Duodenal mucosa (tissue), 2 donors: ENCODE measurements around the gene CUL5.

Experiments
- H3K27ac ChIP-seq: one replicate; pipeline ENCODE4 v1.7.0; 2013; ENCODE audit warnings: low read depth, low read length
- H3K27me3 ChIP-seq, 2 donors: one replicate each; pipeline ENCODE4 v1.7.0; 2013; ENCODE audit warnings: low read length in 2 of 2, control low read depth in 1 of 2; ENCODE audit not compliant: insufficient read depth in 2 of 2, control insufficient read depth in 1 of 2
- H3K36me3 ChIP-seq, 2 donors: one replicate each; pipeline ENCODE4 v1.7.0; 2013; ENCODE audit warnings: low read length in 2 of 2, control low read depth in 1 of 2; ENCODE audit not compliant: insufficient read depth in 2 of 2, control insufficient read depth in 1 of 2
- H3K4me1 ChIP-seq, 2 donors: one replicate each; pipeline ENCODE4 v1.7.0; 2013; ENCODE audit warnings: low read length in 2 of 2, control low read depth in 1 of 2; ENCODE audit not compliant: insufficient read depth in 2 of 2, control insufficient read depth in 1 of 2
- H3K4me3 ChIP-seq, 2 donors: one replicate each; pipeline ENCODE4 v1.7.0; 2013; ENCODE audit warnings: low read length in 2 of 2, low read depth in 1 of 2
- H3K9ac ChIP-seq, 2 donors: one replicate each; pipeline ENCODE4 v1.7.0; 2013; ENCODE audit warnings: low read length in 2 of 2, low read depth in 1 of 2
- H3K9me3 ChIP-seq, 2 donors: one replicate each; pipeline ENCODE4 v1.7.0; 2013; ENCODE audit warnings: low read length in 2 of 2, control low read depth in 1 of 2; ENCODE audit not compliant: control insufficient read depth in 1 of 2

Gene CUL5

GRCh38 chr11:108037211-108037610 is 28.5 kb downstream of the CUL5 start:
- Histone ChIP-seq H3K27ac (no peak overlapping the region), H3K27me3 (no peaks in the 10 kb centered on the region), H3K36me3 (peaks cover 15 to 31% of the 10 kb centered on the region in 2 donors), H3K4me3 (no peak overlapping the region), H3K4me1 (no peaks in the 10 kb centered on the region), H3K9me3 (no peaks in the 10 kb centered on the region), H3K9ac (no peak overlapping the region)

GRCh38 chr11:108037636-108038035 is 28.9 kb downstream of the CUL5 start:
- Histone ChIP-seq H3K36me3 (peaks cover 15 to 30% of the 10 kb centered on the region in 2 donors), H3K4me1 (no peaks in the 10 kb centered on the region), H3K9me3 (no peaks in the 10 kb centered on the region), H3K27ac (no peak overlapping the region), H3K4me3 (no peak overlapping the region), H3K27me3 (no peaks in the 10 kb centered on the region), H3K9ac (no peak overlapping the region)

GRCh38 chr11:108048269-108048668 is 39.6 kb downstream of the CUL5 start:
- no peaks in the 10 kb centered on the region for H3K9me3 ChIP-seq
- no peak overlapping the region for H3K4me3 ChIP-seq
- peaks cover 0 to 29% of the 10 kb centered on the region in 2 donors for H3K36me3 ChIP-seq
- H3K9ac ChIP-seq, result no peak overlapping the region
- H3K27ac ChIP-seq, result no peak overlapping the region
- H3K27me3 ChIP-seq, result no peaks in the 10 kb centered on the region
- H3K4me1 ChIP-seq, result no peaks in the 10 kb centered on the region

GRCh38 chr11:108062336-108062735 is 53.6 kb downstream of the CUL5 start:
- H3K4me1 ChIP-seq, result no peaks in the 10 kb centered on the region
- no peaks in the 10 kb centered on the region for H3K9me3 ChIP-seq
- peaks cover 3 to 29% of the 10 kb centered on the region in 2 donors for H3K36me3 ChIP-seq
- no peak overlapping the region for H3K9ac ChIP-seq
- H3K27me3 ChIP-seq, result no peaks in the 10 kb centered on the region
- no peak overlapping the region for H3K27ac ChIP-seq
- H3K4me3 ChIP-seq, result no peak overlapping the region

- Histone ChIP-seq H3K27me3 (no peaks in the 10 kb centered on the region), H3K36me3 (peaks cover 3 to 25% of the 10 kb centered on the region in 2 donors)
Measured at GRCh38 chr11:108063410-108063809, 54.7 kb downstream of the CUL5 start.

GRCh38 chr11:108069947-108070346 is 61.2 kb downstream of the CUL5 start:
- Histone ChIP-seq H3K36me3 (peaks cover 3 to 14% of the 10 kb centered on the region in 2 donors), H3K9me3 (no peaks in the 10 kb centered on the region), H3K4me3 (no peak overlapping the region)

More at GRCh38 chr11:108063410-108063809, 54.7 kb downstream of the CUL5 start:
- H3K27ac ChIP-seq, result no peak overlapping the region
- no peaks in the 10 kb centered on the region for H3K9me3 ChIP-seq
- H3K4me3 ChIP-seq, result no peak overlapping the region
- H3K4me1 ChIP-seq, result no peaks in the 10 kb centered on the region
- H3K9ac ChIP-seq, result no peak overlapping the region

GRCh38 chr11:108084811-108085210 is 76.1 kb downstream of the CUL5 start:
- peaks cover 3 to 24% of the 10 kb centered on the region in 2 donors for H3K36me3 ChIP-seq

More at GRCh38 chr11:108069947-108070346, 61.2 kb downstream of the CUL5 start:
- H3K4me1 ChIP-seq, result no peaks in the 10 kb centered on the region
- no peak overlapping the region for H3K9ac ChIP-seq
- no peaks in the 10 kb centered on the region for H3K27me3 ChIP-seq
- no peak overlapping the region for H3K27ac ChIP-seq

DNA sequence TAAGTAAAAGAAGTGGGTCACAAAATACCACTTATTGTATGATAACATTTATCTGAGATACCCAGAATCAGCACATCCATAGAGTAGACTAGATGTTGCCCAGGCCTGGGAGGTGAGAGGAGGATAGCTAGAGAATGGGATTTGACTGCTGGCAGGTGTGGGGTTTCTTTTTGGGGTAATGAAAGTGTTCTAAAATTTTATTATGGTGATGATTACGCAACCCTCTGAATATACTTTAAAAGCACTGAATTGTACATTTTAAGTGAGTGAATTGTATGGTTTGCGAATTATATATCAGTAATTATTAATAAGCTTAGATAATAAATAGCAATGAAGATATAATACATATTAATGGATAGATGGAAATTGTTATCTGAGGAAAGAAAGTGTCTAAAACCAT is 77.0 kb downstream of the CUL5 start:
- Histone ChIP-seq H3K36me3 (peaks cover 3 to 16% of the 10 kb centered on the region in 2 donors), H3K9ac (no peak overlapping the region), H3K27ac (no peak overlapping the region), H3K27me3 (no peaks in the 10 kb centered on the region), H3K4me3 (no peak overlapping the region), H3K9me3 (no peaks in the 10 kb centered on the region), H3K4me1 (no peaks in the 10 kb centered on the region)

More at GRCh38 chr11:108084811-108085210, 76.1 kb downstream of the CUL5 start:
- Histone ChIP-seq H3K4me1 (no peaks in the 10 kb centered on the region), H3K27me3 (no peaks in the 10 kb centered on the region), H3K4me3 (no peak overlapping the region), H3K9me3 (no peaks in the 10 kb centered on the region), H3K9ac (no peak overlapping the region), H3K27ac (no peak overlapping the region)

DNA sequence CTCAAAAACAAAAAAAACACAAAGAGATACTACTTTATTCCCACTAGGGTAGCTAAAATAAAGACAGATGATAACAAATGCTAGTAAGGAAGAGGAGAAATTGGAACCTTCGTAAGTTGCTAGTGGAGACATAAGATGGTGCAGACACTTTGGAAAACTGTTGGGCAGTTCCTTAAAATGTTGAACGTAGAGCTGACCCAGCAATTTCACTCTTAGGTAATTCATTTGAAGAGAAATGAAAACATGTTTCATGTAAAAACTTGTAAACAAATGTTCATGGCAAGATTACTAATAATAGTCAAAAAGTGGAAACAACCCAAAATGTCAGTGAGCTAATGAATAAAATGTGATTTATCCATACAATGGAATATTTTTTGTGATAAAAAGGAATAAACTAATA is 83.4 kb downstream of the CUL5 start:
- H3K27ac ChIP-seq, result no peak overlapping the region
- peaks cover 4 to 28% of the 10 kb centered on the region in 2 donors for H3K36me3 ChIP-seq
- no peaks in the 10 kb centered on the region for H3K4me1 ChIP-seq
- no peaks in the 10 kb centered on the region for H3K9me3 ChIP-seq
- no peaks in the 10 kb centered on the region for H3K27me3 ChIP-seq
- H3K4me3 ChIP-seq, result no peak overlapping the region
- no peak overlapping the region for H3K9ac ChIP-seq

GRCh38 chr11:108093128-108093904 is 84.6 kb downstream of the CUL5 start:
- Histone ChIP-seq H3K9ac (no peak overlapping the region), H3K27ac (no peak overlapping the region), H3K27me3 (no peaks in the 10 kb centered on the region), H3K4me3 (no peak overlapping the region), H3K36me3 (peaks cover 4 to 40% of the 10 kb centered on the region in 2 donors), H3K4me1 (no peaks in the 10 kb centered on the region), H3K9me3 (no peaks in the 10 kb centered on the region)
